H9 (cell line): ENCODE results near the gene DUOXA1. TPM values are rescaled to one million over a fixed set of nuclear protein-coding genes. Genes with fewer than 3 reads are reported as not detected.

Experiments used
- DNase-seq: peaks from one replicate; pipeline ENCODE4 v3.0.0-alpha.2; 2017
- H2AFZ ChIP-seq: one replicate; pipeline ENCODE4 v1.6.1; 2013; ENCODE audit warnings: mild to moderate bottlenecking, low read length, control low read depth, moderate library complexity
- H2AK5ac ChIP-seq: 2 replicates; pipeline ENCODE4 v1.6.1; 2013; ENCODE audit warnings: low read length, control low read depth, mixed read lengths; ENCODE audit not compliant: insufficient read length
- H2BK120ac ChIP-seq: one replicate; pipeline ENCODE4 v1.6.1; 2013; ENCODE audit warnings: low read depth, mild to moderate bottlenecking, low read length, control low read depth, inconsistent platforms; ENCODE audit not compliant: poor library complexity, severe bottlenecking
- H2BK12ac ChIP-seq: 2 replicates; pipeline ENCODE4 v1.6.1; 2013; ENCODE audit warnings: low read length, control low read depth, mixed read lengths, low read depth; ENCODE audit not compliant: insufficient read length
- H2BK15ac ChIP-seq: 2 replicates; pipeline ENCODE4 v1.6.1; 2013; ENCODE audit warnings: low read depth, low read length, control low read depth
- H2BK20ac ChIP-seq: one replicate; pipeline ENCODE4 v1.6.1; 2013; ENCODE audit warnings: low read depth, mild to moderate bottlenecking, low read length, control low read depth, inconsistent platforms; ENCODE audit not compliant: poor library complexity, severe bottlenecking
- H2BK5ac ChIP-seq: 2 replicates; pipeline ENCODE4 v1.6.1; 2013; ENCODE audit warnings: low read length, control low read depth, mixed read lengths; ENCODE audit not compliant: insufficient read length
- H3K14ac ChIP-seq: 2 replicates; pipeline ENCODE4 v1.6.1; 2013; ENCODE audit warnings: low read length, control low read depth; ENCODE audit not compliant: insufficient read depth
- H3K18ac ChIP-seq: 2 replicates; pipeline ENCODE4 v1.6.1; 2013; ENCODE audit warnings: low read depth, mild to moderate bottlenecking, mixed read lengths, low read length, control low read depth; ENCODE audit not compliant: insufficient read length
- H3K23ac ChIP-seq: 2 replicates; pipeline ENCODE4 v1.6.1; 2013; ENCODE audit warnings: low read length, control low read depth, mixed read lengths, low read depth; ENCODE audit not compliant: insufficient read length
- H3K23me2 ChIP-seq: 2 replicates; pipeline ENCODE4 v1.6.1; 2013; ENCODE audit warnings: low read depth, mild to moderate bottlenecking, mixed read lengths, low read length, control low read depth; ENCODE audit not compliant: insufficient read length, poor library complexity, severe bottlenecking
- H3K27ac ChIP-seq: 2 replicates; pipeline ENCODE4 v1.5.1; 2013; ENCODE audit warnings: low read length, control low read depth, mixed read lengths, low read depth; ENCODE audit not compliant: insufficient read length
- H3K27me3 ChIP-seq: 2 replicates; pipeline ENCODE4 v1.6.1; 2013; ENCODE audit warnings: low read length, control low read depth, inconsistent platforms; ENCODE audit not compliant: insufficient read depth
- H3K4ac ChIP-seq: 2 replicates; pipeline ENCODE4 v1.6.1; 2013; ENCODE audit warnings: low read depth, mild to moderate bottlenecking, control low read depth, inconsistent platforms, low read length, moderate library complexity
- H3K4me1 ChIP-seq: 2 replicates; pipeline ENCODE4 v1.6.1; 2013; ENCODE audit warnings: low read length, control low read depth, inconsistent platforms; ENCODE audit not compliant: insufficient read depth
- H3K4me2 ChIP-seq: 2 replicates; pipeline ENCODE4 v1.6.1; 2013; ENCODE audit warnings: low read length, control low read depth, mixed read lengths; ENCODE audit not compliant: insufficient read length, insufficient read depth
- H3K56ac ChIP-seq: 2 replicates; pipeline ENCODE4 v1.6.1; 2013; ENCODE audit warnings: low read depth, mild to moderate bottlenecking, mixed read lengths, low read length, control low read depth; ENCODE audit not compliant: insufficient read length
- H3K79me1 ChIP-seq: 2 replicates; pipeline ENCODE4 v1.6.1; 2013; ENCODE audit warnings: low read depth, mild to moderate bottlenecking, moderate library complexity, low read length, control low read depth, inconsistent platforms; ENCODE audit not compliant: insufficient read depth, poor library complexity, severe bottlenecking
- H3K79me2 ChIP-seq: 2 replicates; pipeline ENCODE4 v1.6.1; 2013; ENCODE audit warnings: low read length, control low read depth, inconsistent platforms; ENCODE audit not compliant: insufficient read depth
- H3K9ac ChIP-seq: 2 replicates; pipeline ENCODE4 v1.6.1; 2013; ENCODE audit warnings: low read length, control low read depth, mixed read lengths; ENCODE audit not compliant: insufficient read length; ENCODE audit errors: extremely low read depth
- H3K9me3 ChIP-seq: one replicate; pipeline ENCODE4 v1.6.1; 2013; ENCODE audit warnings: low read depth, low read length, inconsistent platforms; ENCODE audit not compliant: control insufficient read depth
- H3T11ph ChIP-seq: one replicate; pipeline ENCODE4 v1.6.1; 2013; ENCODE audit warnings: mild to moderate bottlenecking, low read length, control low read depth, inconsistent platforms
- H4K20me1 ChIP-seq: one replicate; pipeline ENCODE4 v1.6.1; 2013; ENCODE audit not compliant: control insufficient read depth, insufficient read length, insufficient read depth
- H4K5ac ChIP-seq: 2 replicates; pipeline ENCODE4 v1.6.1; 2013; ENCODE audit warnings: low read depth, mild to moderate bottlenecking, mixed read lengths, low read length, control low read depth; ENCODE audit not compliant: insufficient read length
- H4K8ac ChIP-seq: replicated peaks from 2 replicates; pipeline ENCODE4 v1.6.1; 2013; ENCODE audit warnings: low read length, control low read depth, mixed read lengths, low read depth; ENCODE audit not compliant: insufficient read length
- H4K91ac ChIP-seq: 2 replicates; pipeline ENCODE4 v1.6.1; 2013; ENCODE audit warnings: low read depth, mild to moderate bottlenecking, moderate library complexity, mixed read lengths, low read length, control low read depth; ENCODE audit not compliant: insufficient read length
- H3K27ac Mint-ChIP-seq, 3 experiments: 2 replicates in 2 of 3; 3 replicates in 1 of 3; pipeline ENCODE4 v1.8.0; 2020 to 2021; ENCODE audit warnings: mixed read lengths in 3 of 3, mild to moderate bottlenecking in 1 of 3, moderate library complexity in 1 of 3
- H3K27me3 Mint-ChIP-seq: 2 replicates; pipeline ENCODE4 v1.8.0; 2021; ENCODE audit warnings: low read depth, mild to moderate bottlenecking, moderate library complexity, mixed read lengths
- H3K36me3 Mint-ChIP-seq, 3 experiments: 2 replicates in 2 of 3; 3 replicates in 1 of 3; pipeline ENCODE4 v1.8.0; 2020 to 2021; ENCODE audit warnings: low read depth in 3 of 3, mixed read lengths in 3 of 3; ENCODE audit not compliant: insufficient read depth in 1 of 3
- H3K4me1 Mint-ChIP-seq, 2 experiments: 2 replicates each; pipeline ENCODE4 v1.8.0; 2020; ENCODE audit warnings: mixed read lengths in 2 of 2
- H3K4me3 Mint-ChIP-seq, 2 experiments: 2 replicates in 1 of 2; 3 replicates in 1 of 2; pipeline ENCODE4 v1.8.0; 2020 to 2021; ENCODE audit warnings: mild to moderate bottlenecking in 2 of 2, mixed read lengths in 2 of 2, moderate library complexity in 1 of 2
- H3K9me3 Mint-ChIP-seq, 2 experiments: 2 replicates in 1 of 2; 3 replicates in 1 of 2; pipeline ENCODE4 v1.8.0; 2020; ENCODE audit warnings: mild to moderate bottlenecking in 2 of 2, mixed read lengths in 2 of 2, moderate library complexity in 1 of 2
- CTCF ChIP-seq: fragments of 200-600 bp; sonication (generic); conservative IDR thresholded peaks from 3 replicates; pipeline ENCODE4 v1.8.0; 2021; ENCODE audit warnings: antibody characterized with exemption, mild to moderate bottlenecking
- WGBS: extraction: QIAGEN DNeasy Blood & Tissue Kit; methylation state at CpG from one replicate; pipeline ENCODE4 v1.1.7; 2013; ENCODE audit warnings: missing lambda C conversion rate, low lambda C conversion rate, mixed read lengths; ENCODE audit not compliant: insufficient read length; ENCODE audit errors: extremely low coverage; 5-methylcytosine and 5-hydroxymethylcytosine counted together
- total RNA-seq: library from RNA; stranded (reverse); gene quantifications from 2 replicates; pipeline ENCODE4 v1.2.1, GENCODE V29; 2021

The DUOXA1 gene
- total RNA-seq, 1 experiment from 2014 or later: 1.2 TPM

- Histone ChIP-seq H2AK5ac (no peak overlapping the region), H3K23me2 (peaks cover 2% of the 10 kb centered on the region), H2BK15ac (no peak overlapping the region), H2BK12ac (no peak overlapping the region), H4K8ac (no peak overlapping the region), H3K4me1 (no peaks in the 10 kb centered on the region), H3K9ac (no peak overlapping the region), H3K9me3 (no peaks in the 10 kb centered on the region), H4K20me1 (peaks cover 3% of the 10 kb centered on the region), H3K56ac (no peak overlapping the region), H2BK120ac (no peak overlapping the region), H3K4me2 (no peak overlapping the region), H3K79me2 (no peaks in the 10 kb centered on the region), H3K23ac (no peak overlapping the region), H4K91ac (no peak overlapping the region), H2BK20ac (no peak overlapping the region), H3K27ac (no peak overlapping the region), H3K27me3 (peaks cover 30% of the 10 kb centered on the region), H3K79me1 (no peaks in the 10 kb centered on the region), H4K5ac (no peak overlapping the region), H3T11ph (no peak overlapping the region), H3K4ac (no peak overlapping the region), H2BK5ac (no peak overlapping the region), H3K14ac (no peak overlapping the region), H3K18ac (no peak overlapping the region), H2AFZ (no peak overlapping the region)
- Mint-ChIP-seq H3K9me3 (peaks cover 6 to 9% of the 10 kb centered on the region in 2 experiments), H3K36me3 (no peaks in the 10 kb centered on the region; a peak in 2 of 7 replicates), H3K4me3 (no peak overlapping the region), H3K4me1 (peaks cover 2 to 12% of the 10 kb centered on the region in 2 experiments; a peak in 3 of 4 replicates), H3K27ac (no peak overlapping the region), H3K27me3 (peaks cover 81% of the 10 kb centered on the region)
- DNase-seq: no peak
- no peak for TF ChIP-seq CTCF
- no CpG with 5 or more reads among the region's 10 CpGs for WGBS
These were observed 9.4 kb downstream of the DUOXA1 start for GRCh38 chr15:45120081-45120972.
